Right atrium auricular region (tissue), 2 donors: ENCODE results near the gene STAM. TPM values are rescaled to one million over a fixed set of nuclear protein-coding genes. Genes with fewer than 3 reads are reported as not detected.

Experiments
- DNase-seq: peaks from one replicate; pipeline ENCODE4 v3.0.0-alpha.2; 2019; ENCODE audit warnings: low spot score
- H3K27ac ChIP-seq, 2 donors: fragments of 200-600 bp; sonication (generic); 1 replicate in 1 of 2; 2 replicates in 1 of 2; pipeline ENCODE4 v1.5.1; 2016 to 2019
- H3K27me3 ChIP-seq, 2 donors: fragments of 200-600 bp; sonication (generic); one replicate each; pipeline versions ENCODE4 v1.5.1 to v1.6.0; 2017 to 2019
- H3K36me3 ChIP-seq: fragments of 200-600 bp; sonication (generic); one replicate; pipeline ENCODE4 v1.5.1; 2016
- H3K4me1 ChIP-seq, 2 donors: fragments of 200-600 bp; sonication (generic); one replicate each; pipeline versions ENCODE4 v1.5.1 to v1.6.0; 2017 to 2019
- H3K4me3 ChIP-seq, 2 donors: fragments of 200-600 bp; sonication (generic); 1 replicate in 1 of 2; 2 replicates in 1 of 2; pipeline ENCODE4 v1.5.1; 2017 to 2019; ENCODE audit warnings: mild to moderate bottlenecking in 1 of 2, moderate library complexity in 1 of 2
- H3K9me3 ChIP-seq, 2 donors: fragments of 200-600 bp; sonication (generic); one replicate each; pipeline ENCODE4 v1.5.1; 2019
- total RNA-seq, 2 donors: library from RNA; depleted of rRNA; stranded (reverse); fragments of >200 nt; gene quantifications; one replicate each; pipeline ENCODE4 v1.1.0, GENCODE V29; 2016
- TF ChIP-seq, protein P1 (sequence below), 2 donors: fragments of 200-600 bp; sonication (generic); IDR thresholded peaks; one replicate each; pipeline ENCODE4 v1.5.1; 2019; ENCODE audit warnings: antibody characterized with exemption in 2 of 2

Gene STAM
- total RNA-seq, 2 donors from 2014 or later: 28.9 to 38.0 TPM

DNA sequence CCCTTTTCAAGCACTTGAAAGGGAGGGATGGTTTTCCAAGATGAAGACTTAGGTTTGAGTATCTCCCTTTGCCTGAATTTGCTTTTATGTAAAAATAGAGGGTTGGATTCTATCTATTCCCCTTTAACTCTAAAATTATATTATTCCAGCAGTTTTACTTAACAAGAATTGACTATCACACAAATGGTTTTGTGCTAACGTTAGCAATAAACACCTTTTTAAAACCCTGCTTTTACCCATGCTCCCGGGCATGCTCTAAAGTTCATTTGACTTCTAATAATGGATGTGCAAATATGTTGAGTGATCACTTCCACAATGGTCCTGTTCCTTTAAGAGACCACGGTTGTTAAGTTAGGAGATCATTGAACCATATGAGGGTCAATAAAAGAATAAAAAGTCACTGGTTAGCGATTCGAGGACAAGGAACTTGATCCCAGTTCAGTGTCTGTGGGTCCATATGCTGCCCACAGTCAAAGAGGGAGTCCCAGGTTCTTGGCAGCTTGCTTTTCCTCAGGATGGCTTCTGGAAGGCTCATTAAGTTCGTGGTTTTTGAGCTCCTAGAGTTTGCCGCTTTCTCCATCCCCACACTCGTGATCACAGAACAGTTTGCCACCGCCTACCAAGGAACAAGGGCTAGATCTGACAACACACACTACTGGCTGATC lies 108.0 kb downstream of the STAM start, which contains the start of gene TMEM236:
TSS of gene TMEM236 (plus strand) at position 421 of the 665 bp plus-strand sequence. CDS start at position 516, 95 bp downstream.
- Histone ChIP-seq H3K4me3 (no peak within 1 kb of the TSS), H3K27me3 (no peaks in the 10 kb centered on the region), H3K4me1 (no peaks in the 10 kb centered on the region), H3K36me3 (no peaks in the 10 kb centered on the region), H3K27ac (no peak within 1 kb of the TSS), H3K9me3 (no peaks in the 10 kb centered on the region)
- no peak for DNase-seq
- TF ChIP-seq, protein P1, sequence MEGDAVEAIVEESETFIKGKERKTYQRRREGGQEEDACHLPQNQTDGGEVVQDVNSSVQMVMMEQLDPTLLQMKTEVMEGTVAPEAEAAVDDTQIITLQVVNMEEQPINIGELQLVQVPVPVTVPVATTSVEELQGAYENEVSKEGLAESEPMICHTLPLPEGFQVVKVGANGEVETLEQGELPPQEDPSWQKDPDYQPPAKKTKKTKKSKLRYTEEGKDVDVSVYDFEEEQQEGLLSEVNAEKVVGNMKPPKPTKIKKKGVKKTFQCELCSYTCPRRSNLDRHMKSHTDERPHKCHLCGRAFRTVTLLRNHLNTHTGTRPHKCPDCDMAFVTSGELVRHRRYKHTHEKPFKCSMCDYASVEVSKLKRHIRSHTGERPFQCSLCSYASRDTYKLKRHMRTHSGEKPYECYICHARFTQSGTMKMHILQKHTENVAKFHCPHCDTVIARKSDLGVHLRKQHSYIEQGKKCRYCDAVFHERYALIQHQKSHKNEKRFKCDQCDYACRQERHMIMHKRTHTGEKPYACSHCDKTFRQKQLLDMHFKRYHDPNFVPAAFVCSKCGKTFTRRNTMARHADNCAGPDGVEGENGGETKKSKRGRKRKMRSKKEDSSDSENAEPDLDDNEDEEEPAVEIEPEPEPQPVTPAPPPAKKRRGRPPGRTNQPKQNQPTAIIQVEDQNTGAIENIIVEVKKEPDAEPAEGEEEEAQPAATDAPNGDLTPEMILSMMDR (IDR thresholded peaks at IDR 0.05): no peak

DNA sequence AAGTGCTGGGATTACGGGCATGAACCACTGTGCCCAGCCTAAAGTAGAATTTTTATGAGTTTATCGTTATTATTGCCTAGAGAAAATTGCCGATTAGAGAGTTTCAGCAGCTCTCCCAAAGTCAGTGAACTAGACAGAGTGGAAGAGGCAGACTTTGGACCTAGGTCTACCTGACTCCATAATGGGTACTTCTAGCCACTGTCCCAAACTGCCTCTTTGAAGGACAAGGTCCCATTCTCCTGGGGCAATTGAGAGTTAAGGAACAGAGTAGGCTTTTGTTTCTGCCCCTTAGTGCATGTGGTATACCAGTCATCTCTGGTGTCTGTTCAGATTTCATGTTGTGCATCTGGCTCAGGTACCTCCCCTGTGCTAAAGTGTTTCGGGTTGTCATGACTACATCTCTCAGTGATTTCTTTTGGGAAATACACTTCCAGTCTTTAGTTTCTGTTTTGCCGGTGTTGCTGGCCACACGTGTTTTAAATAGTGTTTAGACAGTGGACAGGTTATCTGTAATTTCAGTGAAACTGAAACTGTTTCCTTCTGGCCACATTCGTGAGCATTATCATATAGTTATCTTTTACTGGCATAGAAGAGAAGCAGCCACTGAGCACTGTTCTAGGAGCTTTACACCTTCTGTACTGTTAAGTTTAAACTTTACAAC lies 112.7 kb downstream of the STAM start:
- peak; percentile 7 for DNase-seq
- Histone ChIP-seq H3K4me1 (no peaks in the 10 kb centered on the region), H3K27me3 (no peaks in the 10 kb centered on the region), H3K36me3 (no peaks in the 10 kb centered on the region), H3K9me3 (no peaks in the 10 kb centered on the region), H3K4me3 (no peak overlapping the region), H3K27ac (no peak overlapping the region)
- TF ChIP-seq, protein P1 (IDR thresholded peaks at IDR 0.05): no peak

- no peaks in the 10 kb centered on the region for H3K36me3 ChIP-seq
- H3K27ac ChIP-seq: no peak overlapping the region
- TF ChIP-seq, protein P1 (IDR thresholded peaks at IDR 0.05): no peak
- no peaks in the 10 kb centered on the region for H3K4me1 ChIP-seq
- no peaks in the 10 kb centered on the region for H3K27me3 ChIP-seq
- no peak for DNase-seq
- H3K9me3 ChIP-seq: no peaks in the 10 kb centered on the region
- no peak overlapping the region for H3K4me3 ChIP-seq
Observed at GRCh38 chr10:17758200-17758599, 114.2 kb downstream of the STAM start.

- H3K27ac ChIP-seq: no peak overlapping the region
- H3K9me3 ChIP-seq: no peaks in the 10 kb centered on the region
- H3K27me3 ChIP-seq: no peaks in the 10 kb centered on the region
- H3K4me1 ChIP-seq: no peaks in the 10 kb centered on the region
- DNase-seq: no peak
- H3K4me3 ChIP-seq: no peak overlapping the region
- no peaks in the 10 kb centered on the region for H3K36me3 ChIP-seq
- TF ChIP-seq, protein P1 (IDR thresholded peaks at IDR 0.05): no peak
Observed at GRCh38 chr10:17758896-17759295, 114.9 kb downstream of the STAM start.

DNA sequence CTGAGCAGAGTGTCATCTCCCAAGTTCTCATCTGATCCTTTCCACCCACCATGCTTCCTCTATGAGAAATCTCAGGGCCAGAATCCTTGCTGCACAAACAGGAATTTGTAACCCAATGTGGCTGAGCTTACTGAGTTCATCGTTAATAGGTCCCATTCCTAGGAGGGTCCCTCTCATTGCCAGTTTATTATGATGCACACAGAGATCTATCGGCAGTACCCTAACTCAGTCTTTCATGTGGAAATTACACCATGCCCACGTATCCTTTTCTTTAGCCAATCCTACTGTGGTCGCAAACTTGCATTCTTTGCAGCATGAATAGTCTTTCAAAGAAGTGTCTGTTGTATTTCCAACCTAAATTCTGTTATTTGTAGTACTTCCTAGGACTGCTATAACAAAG lies 120.2 kb downstream of the STAM start:
- TF ChIP-seq, protein P1 (IDR thresholded peaks at IDR 0.05): no peak
- no peaks in the 10 kb centered on the region for H3K27me3 ChIP-seq
- no peaks in the 10 kb centered on the region for H3K4me1 ChIP-seq
- H3K36me3 ChIP-seq: no peaks in the 10 kb centered on the region
- H3K27ac ChIP-seq: no peak overlapping the region
- no peaks in the 10 kb centered on the region for H3K9me3 ChIP-seq
- H3K4me3 ChIP-seq: no peak overlapping the region
- no peak for DNase-seq
